HG02588 (cell line): ENCODE measurements around the gene NUDT14.

Experiments used
- ATAC-seq: cut with Tn5 transposase; IDR thresholded peaks from one replicate; pipeline ENCODE4 v1.9.1; 2021; ENCODE audit warnings: mild to moderate bottlenecking, moderate library complexity; ENCODE audit not compliant: unreplicated experiment

The NUDT14 gene

DNA sequence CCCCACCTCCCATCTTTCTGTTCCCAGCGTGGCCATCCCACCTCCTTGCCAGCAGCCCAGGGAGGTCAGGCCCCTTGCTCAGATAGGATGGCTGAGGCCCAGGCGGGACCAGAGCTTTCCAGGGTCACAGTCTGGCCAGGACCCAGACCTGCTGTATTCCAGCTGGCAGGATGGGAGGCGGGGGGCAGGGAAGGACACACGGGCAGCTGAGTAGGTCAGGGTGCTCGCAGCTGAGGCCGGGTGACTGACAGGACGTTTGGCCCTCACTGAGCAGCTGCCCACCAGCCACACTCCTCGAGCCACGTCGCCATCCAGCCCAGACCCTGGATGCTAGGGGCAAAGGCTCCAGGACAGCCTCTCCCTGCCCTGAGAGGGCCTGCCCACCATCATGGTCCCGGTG lies 4.0 kb downstream of the NUDT14 start:
- no peak for ATAC-seq

DNA sequence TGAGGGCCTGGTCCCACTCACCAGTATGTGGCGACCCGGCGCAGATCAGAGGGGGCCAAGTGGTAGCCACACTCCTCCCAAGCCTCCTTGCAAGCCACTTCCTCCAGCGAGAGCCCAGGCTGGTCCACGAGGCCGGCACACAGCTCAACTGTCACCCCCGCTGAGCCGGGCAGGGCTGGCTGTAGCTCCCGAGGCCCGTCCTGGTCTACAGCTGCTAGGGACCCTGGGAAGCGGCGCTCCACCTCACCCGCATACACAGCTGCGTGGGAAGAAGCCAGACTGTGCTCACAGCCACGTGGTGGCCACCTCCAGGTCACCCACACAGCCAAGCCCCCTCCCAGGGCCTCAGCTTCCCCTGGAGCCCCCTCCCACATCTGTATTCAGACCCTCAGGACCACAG lies 4.6 kb downstream of the NUDT14 start:
- no peak for ATAC-seq

DNA sequence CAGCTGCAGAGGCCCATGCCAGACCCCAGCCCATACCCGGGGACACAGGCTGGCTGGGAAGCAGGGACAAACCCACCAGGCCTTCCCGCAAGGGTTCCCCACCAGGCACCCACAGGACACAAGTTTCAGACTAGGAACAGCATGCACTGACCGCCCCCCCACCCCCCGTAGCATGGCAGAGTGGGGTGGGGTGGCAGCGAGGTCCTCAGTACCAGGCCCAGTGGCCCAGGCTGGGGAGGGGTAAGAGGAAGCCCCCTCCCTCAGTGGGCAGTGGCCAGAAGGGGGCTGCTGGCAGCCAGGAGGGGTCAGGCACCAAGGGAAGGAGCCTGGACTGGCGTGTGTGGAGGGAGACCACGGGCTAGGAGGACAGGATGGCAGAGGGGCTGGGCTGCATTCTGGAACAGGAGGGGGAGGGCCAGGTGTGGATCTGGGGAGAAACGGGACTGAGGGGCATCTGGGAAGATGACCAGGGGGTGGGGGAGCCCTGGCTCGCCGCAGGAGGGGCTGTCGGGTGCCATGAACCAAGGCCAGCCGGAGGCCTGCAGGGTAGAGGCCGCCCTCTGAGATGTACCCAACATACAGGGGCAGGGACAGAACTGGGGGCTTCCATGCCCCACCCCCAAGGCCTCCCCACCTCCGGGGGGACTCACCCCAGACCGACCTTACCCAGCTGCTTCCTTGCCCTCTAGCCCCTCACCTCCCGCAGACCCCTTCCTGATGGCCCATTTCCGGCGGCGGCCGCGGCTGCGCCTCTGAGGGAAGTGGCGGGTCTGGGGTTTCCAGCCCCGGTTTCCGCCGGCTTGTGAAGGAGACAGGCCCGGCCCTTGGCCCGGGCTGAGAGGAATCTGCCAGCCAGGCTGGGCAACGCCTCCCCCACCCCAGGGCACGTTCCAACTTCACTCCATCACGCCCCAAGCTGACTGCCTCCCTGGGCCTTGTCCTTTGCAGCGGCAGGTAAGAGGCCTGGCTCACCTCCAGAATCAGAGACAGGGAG lies 6.9 kb downstream of the NUDT14 start:
- ATAC-seq, result no peak

DNA sequence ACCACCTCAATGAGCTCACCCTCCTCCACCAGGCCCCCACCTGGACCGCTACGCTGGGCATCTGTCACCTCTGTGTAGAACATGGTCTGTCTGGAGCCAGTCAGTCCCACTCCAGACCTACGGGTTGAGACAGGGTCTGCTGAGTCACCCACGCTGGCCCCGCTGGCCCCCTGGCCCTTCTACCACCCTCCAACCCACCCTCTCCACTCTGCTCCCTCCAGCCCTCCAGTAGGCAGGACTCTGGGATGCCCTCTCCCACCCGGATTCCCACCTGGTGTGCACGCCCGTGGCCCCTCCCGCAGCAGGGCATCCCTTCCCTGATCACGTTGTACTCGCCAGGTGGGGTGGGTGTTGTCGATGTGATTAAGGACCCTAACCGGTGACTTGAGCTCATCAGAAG lies 8.0 kb downstream of the NUDT14 start:
- no peak for ATAC-seq

DNA sequence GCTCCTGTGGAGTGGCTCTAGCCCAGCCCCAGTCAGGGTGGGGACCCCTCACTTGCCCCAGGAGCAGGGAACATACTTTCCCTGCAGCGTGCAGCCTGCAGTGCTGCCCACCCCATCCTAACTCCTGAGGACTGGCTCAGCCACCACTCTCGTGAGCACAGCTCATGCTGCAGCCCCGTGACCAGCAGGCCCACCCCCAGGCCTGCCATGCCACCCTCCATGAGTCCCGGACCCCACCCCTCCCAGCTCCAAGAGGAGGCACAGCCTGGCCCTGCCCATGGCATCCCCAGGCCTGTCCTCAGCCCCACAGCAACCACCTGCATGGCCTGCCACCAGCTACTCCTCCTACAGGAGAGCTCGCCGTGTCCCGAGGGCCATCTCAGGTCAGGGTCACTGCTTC lies 8.6 kb downstream of the NUDT14 start:
- no peak for ATAC-seq

DNA sequence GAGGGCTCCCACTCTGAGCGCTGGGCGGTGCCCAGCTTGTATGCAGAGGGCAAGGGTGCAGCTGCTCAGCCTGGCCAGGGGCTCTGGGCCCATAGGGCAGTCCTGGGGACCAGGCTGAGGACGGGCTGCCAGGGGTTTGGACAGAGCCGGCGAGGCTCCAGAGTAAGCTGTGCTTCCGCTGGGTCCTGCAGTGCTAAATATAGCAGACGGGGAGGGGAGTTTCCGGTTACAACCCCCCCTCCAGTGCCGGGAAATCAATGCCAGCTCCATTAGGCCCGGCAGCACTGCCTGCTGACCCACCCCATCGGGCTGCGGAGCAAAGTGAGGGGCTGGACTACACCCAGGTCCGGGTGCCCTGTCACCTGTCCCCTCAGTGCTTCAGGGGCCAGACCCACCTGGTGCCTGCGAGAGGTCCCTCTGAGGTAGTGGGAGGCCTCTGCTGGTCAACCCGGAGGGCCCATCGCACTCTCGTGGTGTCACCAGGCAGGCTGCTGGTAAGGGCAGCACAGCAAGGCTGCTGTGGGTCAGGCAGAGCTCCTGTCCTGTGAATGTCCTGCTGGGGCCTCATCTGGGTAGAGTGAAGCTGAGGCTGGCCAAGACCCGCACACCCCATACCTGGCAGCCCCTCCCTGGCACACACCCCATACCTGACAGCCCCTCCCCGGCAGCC lies 10.0 kb downstream of the NUDT14 start:
- ATAC-seq, result no peak

DNA sequence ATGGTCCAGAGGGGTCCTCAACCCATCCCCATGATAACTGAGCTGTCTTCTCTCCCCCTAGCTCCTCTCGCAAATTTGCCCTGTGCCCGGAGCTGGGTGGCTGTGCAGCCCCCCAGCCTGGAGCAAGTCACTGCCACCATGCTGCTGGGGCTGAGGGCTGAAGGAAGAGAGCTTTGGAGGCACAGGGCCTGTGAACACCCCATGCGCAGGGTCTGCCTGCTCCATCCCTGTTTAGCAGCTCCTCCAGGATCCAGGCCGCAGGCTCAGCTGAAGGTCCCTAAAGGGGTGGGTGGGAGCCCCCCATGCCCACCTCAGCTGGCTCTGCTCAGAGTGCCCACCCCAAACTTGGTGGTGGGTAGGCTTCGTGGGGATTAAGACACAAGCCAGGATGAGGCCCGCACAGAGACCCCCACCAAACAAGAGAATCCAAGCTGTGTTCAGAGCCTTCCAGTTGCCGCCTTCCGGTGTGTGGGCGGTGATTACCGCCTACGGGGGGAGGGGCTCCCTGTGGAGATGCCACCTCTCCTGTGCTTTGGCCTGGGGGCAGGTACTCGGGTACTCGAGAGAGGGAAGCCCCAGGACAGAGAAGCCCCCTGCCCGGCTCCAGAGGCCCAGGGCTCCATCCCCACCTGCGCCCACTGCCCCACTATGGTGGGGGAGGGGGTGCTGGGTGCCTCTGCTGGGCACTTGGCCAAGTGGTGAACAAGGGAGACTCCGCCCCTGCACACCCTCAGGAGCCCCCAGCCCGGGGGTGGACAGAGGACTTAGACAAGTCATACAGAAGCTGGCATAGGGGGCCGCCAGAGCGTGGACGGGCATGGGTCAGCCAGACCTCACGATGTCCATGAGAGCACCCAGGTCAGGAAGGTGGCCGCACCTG lies 11.1 kb downstream of the NUDT14 start:
- ATAC-seq, result no peak

DNA sequence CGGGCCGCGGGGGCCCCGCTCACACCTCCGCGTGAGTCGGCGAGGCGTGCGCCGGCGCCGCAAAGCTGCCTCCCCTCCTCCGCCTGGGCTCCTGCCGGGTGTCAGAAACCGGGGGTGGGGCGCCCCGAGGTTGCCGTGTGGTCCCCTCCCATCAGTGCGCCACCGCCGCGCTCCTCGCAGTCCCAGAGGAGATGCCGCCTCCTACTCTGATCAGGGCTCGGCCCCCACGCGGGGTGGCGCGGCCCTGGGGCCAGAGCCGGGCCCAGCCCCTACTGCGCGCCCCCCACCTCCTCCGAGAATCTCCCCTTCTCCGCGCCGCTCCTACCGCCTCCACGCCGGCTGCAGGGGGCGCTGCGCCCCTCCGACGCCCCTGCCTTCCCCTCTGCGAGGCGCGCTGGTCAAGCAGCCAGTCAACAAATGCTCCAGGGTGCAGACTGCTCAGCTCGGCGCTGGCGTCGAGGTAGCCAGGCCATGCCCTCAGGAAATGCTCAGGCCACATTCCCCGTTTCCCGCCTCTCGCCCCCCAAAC lies 12.1 kb downstream of the NUDT14 start:
- no peak for ATAC-seq

DNA sequence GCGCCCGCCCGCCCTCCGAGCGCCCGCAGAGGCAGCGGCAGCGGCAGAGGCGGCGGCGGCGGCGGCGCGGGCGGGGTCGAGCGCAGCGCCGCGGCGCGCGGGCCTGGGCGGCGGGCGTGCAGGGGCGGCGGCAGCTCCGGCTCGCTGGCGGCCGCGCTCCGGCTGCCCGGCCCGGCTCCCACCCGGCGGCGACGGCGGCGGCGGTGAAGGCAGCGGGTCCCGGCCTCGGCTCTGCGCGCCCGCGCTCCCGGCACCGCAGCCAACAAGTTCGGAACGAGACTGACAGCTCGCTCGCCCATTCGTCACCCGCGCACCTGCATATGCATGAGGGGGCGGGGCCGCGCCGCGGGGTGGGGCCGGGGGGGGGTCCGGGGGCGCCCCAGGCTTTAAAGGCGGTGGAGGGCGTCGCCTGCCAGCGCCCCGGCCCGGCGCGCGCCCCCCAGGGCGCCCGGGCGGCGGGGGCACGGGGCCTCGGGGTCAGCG lies 12.6 kb downstream of the NUDT14 start, which contains the start of gene JAG2:
TSS of gene JAG2 (minus strand) at position 281 of the 483 bp plus-strand sequence. CDS start 356 bp downstream, outside the sequence.
- ATAC-seq, result no peak

DNA sequence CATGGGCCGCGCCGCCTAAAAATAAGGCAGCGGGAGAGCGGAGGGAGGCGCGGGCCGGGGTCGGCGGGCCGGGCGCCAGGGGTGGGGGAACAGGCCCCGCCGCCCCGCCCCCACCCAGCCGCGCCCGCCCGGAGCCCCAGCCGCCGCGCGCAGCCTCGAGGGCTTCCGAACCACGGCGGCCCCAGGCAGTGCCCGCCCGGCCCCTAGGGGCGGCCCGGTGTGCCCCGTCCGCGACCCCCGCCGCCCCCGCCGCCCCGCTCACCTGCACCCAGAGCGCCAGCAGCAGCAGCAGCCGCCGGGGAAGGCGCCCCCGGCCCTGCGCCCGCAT lies 13.1 kb downstream of the NUDT14 start:
- ATAC-seq, result no peak

DNA sequence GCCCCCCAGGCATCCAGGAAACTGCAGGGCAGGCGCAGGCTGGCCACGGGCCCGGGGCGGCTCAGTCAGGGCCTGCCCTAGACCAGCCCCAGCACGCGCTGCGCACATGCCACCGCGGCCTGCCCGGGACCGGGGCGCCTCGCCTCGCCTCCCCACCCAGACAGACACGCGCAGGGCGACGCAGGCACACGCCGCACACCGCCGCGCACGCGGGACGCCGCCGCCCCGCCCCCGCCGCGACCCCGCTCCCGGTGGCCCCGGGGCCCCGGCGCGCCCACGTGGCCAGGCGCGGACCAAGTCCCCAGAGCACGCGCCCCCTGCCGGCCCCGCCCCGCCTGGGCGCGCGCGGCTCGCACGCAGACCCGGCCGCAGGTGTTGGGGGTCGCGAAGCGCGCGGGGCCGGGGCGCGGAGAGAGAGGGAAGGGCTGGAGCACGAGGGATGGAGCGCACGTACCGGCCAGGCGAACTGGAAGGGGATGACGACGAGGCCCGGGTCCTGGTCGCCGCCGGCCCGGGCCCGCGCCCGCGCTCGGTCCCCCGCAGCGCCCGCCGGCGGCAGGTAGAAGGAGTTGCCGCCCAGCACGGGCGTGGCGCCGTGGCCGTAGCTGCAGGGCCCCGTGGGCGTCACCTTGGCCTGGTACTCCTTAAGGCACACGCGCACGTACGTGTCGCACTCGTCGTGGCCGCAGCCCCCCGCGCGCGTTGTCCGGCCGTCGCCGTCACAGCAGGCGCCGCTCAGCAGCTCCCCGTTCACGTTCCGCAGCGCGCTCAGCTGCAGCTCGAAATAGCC lies 13.6 kb downstream of the NUDT14 start:
- no peak for ATAC-seq

DNA sequence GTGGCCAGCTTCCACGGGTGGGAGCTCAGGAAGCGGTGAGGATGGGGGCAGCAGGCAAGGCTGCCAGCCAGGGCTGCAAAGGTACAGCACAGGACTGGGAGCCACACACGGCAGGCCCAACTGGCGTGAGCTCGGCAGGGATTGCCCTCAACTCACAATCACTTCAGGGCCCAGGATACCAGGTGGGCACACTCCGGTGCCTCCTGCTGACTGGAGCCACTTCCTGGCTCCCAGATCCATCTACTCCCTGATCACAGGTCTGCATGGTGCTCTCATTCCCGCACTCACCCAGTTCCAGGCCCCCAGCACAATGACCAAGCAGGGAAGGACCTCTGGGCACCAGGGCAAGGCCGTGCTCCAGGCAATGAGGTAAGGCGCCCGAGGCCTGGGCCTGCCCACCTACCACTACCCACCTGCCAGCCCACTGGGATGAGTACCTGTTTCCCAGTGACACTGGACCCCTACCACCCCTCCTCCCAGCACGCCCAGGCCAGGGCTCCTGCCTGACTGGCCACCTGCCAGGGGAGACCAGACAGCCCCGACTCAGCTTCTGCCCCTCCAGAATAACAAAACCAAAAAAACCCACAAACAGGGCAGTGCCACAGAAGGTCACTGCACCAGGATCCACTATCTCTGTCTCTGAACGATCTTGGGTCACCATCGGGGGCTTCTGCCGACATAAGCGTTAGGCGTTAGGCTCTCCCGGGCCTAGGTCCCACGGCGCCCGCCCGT lies 14.4 kb downstream of the NUDT14 start:
- no peak for ATAC-seq

DNA sequence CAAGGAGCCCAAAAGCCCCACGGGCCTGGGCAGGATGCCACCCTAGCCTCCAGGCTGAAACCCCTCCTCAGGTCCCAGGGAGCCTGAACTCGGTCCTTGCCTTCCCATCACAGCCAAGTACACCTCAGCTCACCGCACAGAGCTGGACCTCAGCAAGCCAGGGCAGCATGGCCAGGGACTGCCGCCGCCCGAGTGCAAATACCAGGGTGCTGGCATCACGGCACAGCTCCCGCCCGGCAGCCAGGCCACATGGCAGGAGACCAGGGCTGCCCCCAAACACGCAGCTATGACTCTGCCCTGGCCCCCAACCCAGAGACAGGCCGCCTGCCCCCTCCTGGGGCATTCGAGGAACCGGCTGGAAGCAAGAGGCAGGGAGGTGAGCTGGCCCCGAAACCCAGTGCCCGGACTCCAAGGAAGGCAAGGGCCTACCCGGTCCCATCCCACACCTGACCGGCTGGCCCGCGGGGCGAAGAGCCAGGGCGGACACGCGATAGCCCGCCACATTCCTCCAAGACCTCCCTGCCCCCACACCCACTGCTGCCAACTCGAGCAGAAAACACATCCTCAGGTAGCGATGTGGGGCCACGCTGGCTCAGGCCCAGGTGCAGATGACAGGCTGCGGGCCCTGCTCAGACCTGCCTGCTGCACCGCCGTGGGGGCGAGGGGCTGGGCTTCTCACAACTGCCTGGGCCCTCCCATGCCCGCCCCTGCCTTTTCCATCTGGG lies 15.2 kb downstream of the NUDT14 start:
- no peak for ATAC-seq

DNA sequence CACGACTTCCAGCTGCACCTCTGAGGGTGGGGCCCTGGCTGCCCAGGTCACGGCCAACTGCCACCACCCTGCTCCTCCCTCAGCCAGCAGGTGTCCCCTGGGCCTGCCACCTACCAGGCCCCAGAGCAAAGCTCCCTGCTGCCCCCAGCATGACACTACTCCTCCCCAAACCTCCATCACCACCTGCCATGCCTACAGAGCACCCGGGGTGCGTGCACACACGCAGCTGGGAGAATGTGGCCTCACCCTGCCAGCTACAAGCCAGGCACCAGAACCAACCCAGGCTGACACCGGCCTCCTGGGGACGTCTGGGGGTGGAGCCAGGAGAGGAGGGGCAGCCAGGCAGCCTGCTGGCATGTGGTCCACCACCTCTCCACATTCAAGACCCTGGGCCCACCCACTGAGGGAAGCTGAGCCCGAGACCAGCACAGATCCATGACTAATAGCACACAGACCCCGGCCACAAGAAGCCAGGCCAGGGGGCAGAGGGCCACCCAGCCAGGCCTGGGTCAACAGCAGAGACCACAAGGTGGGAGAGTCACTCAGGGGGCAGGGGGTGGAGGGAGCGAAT lies 15.9 kb downstream of the NUDT14 start:
- ATAC-seq, result no peak

DNA sequence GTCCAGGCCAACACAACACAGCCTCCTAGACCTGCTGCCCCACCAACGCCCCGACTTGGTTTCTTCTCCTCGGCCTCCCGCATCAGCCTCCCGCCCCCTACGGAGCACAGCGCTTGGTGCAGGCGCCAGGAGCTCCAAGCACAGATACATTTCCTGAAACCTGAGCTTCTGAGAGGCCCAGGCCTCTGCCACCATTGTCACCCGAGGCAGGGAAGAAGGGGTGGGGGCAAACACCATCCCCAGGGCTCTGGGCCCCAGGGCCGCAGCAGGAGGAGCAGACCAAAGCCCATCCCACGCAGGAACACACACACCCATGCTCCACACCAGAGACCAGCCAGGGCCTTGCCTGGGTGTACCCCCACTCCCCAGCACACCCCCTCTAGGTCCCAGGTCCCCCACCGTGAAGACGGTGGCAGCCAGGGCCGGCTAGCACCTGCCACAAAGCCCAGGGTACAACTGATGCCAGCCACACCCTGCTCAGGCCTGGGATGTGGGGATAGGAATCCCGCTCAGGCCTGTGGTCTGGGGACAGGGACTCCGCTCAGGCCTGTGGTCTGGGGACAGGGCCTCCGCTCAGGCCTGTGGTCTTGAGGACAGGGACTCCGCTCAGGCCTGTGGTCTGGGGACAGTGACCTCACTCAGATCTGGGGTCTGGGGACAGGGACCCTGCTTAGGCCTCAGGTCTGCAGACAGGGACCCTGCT lies 17.9 kb downstream of the NUDT14 start:
- no peak for ATAC-seq

DNA sequence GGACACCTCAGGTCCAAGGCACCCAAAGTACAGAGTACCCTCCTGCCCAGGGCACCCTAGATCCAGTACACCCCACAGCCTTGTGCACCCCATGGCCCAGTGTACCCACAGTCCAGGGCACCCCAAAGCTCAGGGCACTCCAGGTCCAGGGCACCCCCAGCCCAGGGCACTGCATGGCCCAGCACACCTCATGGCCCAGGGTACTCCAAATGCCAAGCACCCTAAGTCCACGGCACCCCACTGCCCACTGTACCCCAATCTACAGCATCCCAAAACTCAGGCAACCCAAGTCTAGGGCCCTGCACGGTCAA lies 18.5 kb downstream of the NUDT14 start:
- ATAC-seq, result no peak

DNA sequence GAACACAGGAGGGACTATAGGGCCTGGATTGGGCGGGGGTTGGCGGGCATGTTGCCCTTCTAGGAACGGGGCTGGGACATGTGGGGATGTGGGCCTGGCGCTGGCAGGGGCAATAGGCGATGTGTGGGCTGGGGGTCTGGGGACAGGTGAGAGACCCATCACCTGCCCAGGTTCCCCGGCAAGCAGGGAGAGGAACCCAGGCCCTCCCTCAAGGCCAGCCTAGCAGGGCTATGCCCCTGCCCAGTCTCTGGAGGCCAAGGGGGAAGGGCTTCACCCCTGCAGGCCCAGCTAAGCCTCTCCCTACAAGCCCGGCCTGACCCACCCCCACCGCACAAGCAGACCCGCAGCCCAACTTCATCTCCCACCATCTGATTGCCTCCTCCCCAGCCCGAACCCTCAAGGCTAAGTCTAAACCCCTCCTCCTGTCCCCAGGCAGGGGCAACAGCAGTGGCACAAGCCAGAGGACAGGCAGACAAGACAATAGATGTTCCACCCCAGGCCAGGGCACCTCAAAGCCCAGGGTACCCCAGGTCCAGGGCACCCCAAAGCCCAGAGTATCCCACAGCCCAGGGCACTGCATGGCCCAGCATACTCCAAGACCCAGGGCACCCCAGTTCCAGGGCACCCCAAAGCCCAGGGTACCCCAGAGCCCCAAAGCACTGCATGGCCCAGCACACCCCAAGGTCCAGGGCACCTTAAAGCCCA lies 19.0 kb downstream of the NUDT14 start:
- no peak for ATAC-seq
